GM12875 (cell line): Measurements from ENCODE around the gene CYTH1.

Experiments used
- H3K4me3 ChIP-seq: one replicate; pipeline ENCODE4 v1.5.1; 2011; ENCODE audit warnings: low read depth, low read length, control low read depth
- TF ChIP-seq, protein P1 (sequence below): IDR thresholded peaks from 2 replicates; pipeline ENCODE4 v1.5.1; 2011; ENCODE audit warnings: low read depth, mild to moderate bottlenecking, control low read depth, inconsistent platforms, low read length, moderate library complexity, borderline replicate concordance; ENCODE audit not compliant: insufficient read depth

Gene CYTH1

DNA sequence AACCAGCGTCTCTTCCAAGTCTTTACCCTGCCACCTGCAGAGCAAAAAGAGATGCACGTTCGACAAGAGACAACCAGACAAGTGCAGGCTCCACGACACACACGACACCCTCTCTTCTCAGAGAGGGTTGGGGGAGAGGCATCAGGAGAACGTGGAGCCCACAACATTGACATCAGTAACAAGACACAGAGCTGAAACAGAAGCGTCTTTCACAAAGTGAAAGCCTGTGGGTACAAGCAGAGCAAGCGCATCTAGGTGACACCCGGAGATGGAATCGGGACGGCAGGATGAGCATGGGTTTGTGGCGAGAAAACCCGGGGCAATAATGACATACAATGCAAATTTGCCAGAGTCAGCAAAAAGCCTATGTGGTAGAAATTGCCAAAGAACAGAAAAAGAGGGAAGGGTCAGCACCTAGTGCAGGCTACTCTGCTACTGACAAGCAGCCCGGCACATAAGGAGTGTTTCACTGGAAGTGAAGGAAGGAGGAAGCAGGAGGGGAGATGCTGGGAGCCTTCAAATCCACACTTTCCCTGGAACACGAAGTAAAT lies 89.5 kb downstream of the CYTH1 start:
- no peak overlapping the region for H3K4me3 ChIP-seq

DNA sequence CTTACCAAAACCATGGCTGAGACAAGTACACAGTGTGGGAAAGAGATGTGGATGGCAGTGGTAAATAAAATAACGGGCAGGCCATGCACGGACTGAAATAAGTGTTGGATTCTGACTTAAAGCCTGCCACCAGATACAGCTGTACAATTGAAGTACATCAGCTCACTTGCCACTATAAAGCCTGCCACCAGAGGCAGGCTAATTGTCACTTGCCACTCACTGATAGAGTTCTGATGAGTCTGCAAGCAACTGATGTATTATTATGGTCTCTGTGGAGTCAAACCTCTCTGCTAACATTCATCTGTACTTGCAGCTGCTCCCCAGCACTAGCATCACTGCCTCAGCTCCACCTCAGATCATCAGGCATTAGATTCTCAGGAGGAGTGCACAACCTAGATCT lies 93.0 kb downstream of the CYTH1 start:
- TF ChIP-seq, protein P1, sequence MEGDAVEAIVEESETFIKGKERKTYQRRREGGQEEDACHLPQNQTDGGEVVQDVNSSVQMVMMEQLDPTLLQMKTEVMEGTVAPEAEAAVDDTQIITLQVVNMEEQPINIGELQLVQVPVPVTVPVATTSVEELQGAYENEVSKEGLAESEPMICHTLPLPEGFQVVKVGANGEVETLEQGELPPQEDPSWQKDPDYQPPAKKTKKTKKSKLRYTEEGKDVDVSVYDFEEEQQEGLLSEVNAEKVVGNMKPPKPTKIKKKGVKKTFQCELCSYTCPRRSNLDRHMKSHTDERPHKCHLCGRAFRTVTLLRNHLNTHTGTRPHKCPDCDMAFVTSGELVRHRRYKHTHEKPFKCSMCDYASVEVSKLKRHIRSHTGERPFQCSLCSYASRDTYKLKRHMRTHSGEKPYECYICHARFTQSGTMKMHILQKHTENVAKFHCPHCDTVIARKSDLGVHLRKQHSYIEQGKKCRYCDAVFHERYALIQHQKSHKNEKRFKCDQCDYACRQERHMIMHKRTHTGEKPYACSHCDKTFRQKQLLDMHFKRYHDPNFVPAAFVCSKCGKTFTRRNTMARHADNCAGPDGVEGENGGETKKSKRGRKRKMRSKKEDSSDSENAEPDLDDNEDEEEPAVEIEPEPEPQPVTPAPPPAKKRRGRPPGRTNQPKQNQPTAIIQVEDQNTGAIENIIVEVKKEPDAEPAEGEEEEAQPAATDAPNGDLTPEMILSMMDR, result peak; percentile 49; the same call in 1 of the 2 replicates
- no peak overlapping the region for H3K4me3 ChIP-seq

More for the DNA sequence above, 89.5 kb downstream of the CYTH1 start:
- TF ChIP-seq, protein P1, result no peak

DNA sequence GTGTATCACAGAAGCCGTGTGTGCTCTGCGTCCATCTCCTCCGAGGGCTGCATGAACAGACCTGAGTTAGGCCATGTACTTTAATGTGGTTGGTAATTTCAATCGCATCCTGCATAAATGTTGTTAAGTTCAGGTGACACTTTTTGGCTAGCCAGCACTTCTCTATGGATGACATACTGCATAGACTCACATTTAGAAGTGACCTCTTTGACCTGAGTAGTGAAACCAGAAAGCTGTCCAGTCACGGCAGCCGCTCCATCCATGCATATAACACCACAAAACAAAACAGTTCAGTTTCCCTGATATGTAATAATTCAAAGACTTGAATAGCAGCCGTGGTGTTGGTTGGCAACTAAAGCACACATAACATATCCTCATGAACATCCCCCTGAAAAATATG lies 94.1 kb downstream of the CYTH1 start:
- H3K4me3 ChIP-seq, result no peak overlapping the region
- TF ChIP-seq, protein P1, result no peak

DNA sequence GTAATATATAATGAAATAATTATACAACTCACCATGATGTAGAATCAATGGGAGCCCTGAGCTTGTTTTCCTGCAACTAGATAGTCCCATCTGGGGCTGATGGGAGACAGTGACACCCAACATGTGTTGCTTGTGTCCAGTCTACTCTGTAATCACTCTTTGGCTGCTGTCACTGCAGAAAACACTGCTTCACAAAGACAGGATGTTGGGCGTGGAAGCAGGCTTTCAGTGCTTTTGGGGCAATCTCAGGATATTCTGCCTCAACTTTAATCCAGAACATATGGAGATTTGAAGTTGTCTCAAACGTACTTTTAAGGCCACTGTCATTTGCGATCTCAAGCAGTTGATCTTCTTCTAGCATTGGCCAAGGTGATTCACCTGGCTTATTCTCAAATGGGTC lies 94.9 kb downstream of the CYTH1 start:
- TF ChIP-seq, protein P1, result no peak
- H3K4me3 ChIP-seq, result no peak overlapping the region

DNA sequence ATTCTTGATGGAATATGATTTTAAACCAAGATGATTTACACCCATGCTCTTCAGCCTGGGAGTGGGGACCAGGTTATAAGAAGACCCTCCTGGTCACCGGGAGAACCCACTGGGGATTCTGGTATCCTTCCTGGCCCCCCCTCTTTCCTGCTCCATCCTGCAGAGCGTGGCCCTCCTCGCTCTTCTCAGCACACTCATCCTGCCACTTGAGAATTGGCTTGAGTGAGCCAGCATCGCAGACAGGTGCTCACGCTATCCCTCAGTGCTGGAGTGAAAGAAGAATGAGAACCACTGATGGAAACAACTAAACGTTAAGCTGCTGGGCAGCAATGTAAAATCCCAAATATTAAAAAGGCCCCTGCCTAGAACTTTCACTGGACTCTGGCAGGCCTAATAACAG lies 98.0 kb downstream of the CYTH1 start:
- TF ChIP-seq, protein P1, result no peak
- H3K4me3 ChIP-seq, result no peak overlapping the region

DNA sequence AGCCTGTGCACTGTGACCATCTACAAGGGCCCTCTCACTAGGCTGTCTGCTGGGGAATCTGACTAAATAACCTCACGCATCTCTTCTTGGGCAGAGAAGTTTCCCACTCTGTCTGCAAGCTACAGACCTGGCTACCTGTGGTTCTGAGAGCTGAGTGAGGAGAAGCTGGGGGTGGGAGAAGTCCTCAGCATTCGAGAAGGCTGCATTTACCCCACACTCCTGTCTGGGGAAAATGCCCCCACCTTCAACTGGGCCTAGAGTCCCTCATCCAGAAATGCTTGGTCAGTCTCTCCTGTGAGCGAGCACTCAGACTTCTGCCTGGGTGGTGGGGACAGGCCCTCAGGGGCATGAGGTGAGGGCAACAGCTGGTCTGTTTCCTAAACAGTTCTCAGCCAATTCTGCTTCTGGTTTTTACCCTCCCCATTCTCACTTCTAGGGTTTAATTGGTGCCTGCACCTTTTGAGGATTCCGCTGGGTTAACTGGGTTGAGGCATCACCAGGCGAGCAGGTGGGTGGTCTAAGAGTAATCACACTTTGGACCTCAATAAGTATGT lies 98.6 kb downstream of the CYTH1 start:
- TF ChIP-seq, protein P1, result no peak
- no peak overlapping the region for H3K4me3 ChIP-seq

DNA sequence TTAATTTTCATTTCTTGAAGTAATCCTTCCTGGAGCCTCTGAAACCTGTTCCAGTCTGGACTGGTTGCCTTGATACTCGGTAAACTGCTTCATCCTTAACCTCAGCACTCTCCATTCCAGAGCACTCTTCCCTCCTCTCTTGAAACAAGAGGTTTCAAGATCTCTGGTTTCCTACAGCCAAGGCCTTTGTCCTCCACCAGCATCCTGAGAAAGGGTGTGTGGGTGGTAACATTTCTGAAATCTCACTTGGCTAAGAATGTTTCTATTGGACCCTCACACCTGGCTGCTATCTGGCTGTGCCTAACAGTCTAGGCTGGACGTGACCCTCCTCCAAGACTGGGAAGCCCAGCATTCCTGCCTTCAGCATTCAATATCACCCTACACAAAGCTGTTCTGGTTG lies 99.7 kb downstream of the CYTH1 start:
- TF ChIP-seq, protein P1, result no peak
- H3K4me3 ChIP-seq, result no peak overlapping the region
